Gastrocnemius medialis (tissue), 4 donors: ENCODE data around the gene MINDY3. TPM values are rescaled to one million over a fixed set of nuclear protein-coding genes. Genes with fewer than 3 reads are reported as not detected.

Experiments used
- ATAC-seq, 2 donors: fragments of 150-250 bp; one replicate each; pipeline ENCODE4 v1.9.1; 2016
- DNase-seq, 2 donors: peaks; one replicate each; pipeline ENCODE4 v3.0.0-alpha.2; 2019
- H3K27ac ChIP-seq, 4 donors: fragments of 200-600 bp; sonication (generic); 1 replicate in 1 of 4; 2 replicates in 3 of 4; pipeline ENCODE4 v1.5.1; 2016 to 2018; ENCODE audit warnings: mild to moderate bottlenecking in 2 of 4, moderate library complexity in 1 of 4
- H3K27me3 ChIP-seq, 3 donors: fragments of 200-600 bp; sonication (generic) in 2 of 3; 1 replicate in 1 of 3; 2 replicates in 2 of 3; pipeline versions ENCODE4 v1.5.1 to v1.6.0; 2016 to 2019; ENCODE audit warnings: mild to moderate bottlenecking in 1 of 3, moderate library complexity in 1 of 3
- H3K36me3 ChIP-seq, 2 donors: fragments of 200-600 bp; sonication (generic) in 1 of 2; one replicate each; pipeline ENCODE4 v1.5.1; 2017 to 2018
- H3K4me1 ChIP-seq, 2 donors: fragments of 200-600 bp; sonication (generic) in 1 of 2; one replicate each; pipeline ENCODE4 v1.5.1; 2016 to 2017; ENCODE audit warnings: mild to moderate bottlenecking in 2 of 2
- H3K4me3 ChIP-seq, 4 donors: fragments of 200-600 bp; sonication (generic) in 3 of 4; 1 replicate in 1 of 4; 2 replicates in 3 of 4; pipeline ENCODE4 v1.5.1; 2016 to 2019; ENCODE audit warnings: mild to moderate bottlenecking in 2 of 4
- H3K9me3 ChIP-seq, 3 donors: fragments of 200-600 bp; sonication (generic) in 2 of 3; 1 replicate in 1 of 3; 2 replicates in 2 of 3; pipeline ENCODE4 v1.5.1; 2016 to 2019
- CTCF ChIP-seq, 5 experiments: fragments of 450-650 bp in 3 of 5; fragments of 200-600 bp in 2 of 5; sonication (generic) in 2 of 5; IDR thresholded peaks in 4 of 5; conservative IDR thresholded peaks in 1 of 5; 1 replicate in 4 of 5; 2 replicates in 1 of 5; pipeline ENCODE4 v1.5.1; 2016 to 2019; ENCODE audit warnings: antibody characterized with exemption in 5 of 5, mild to moderate bottlenecking in 3 of 5, moderate library complexity in 3 of 5
- POLR2A ChIP-seq, 2 donors: fragments of 450-650 bp; IDR thresholded peaks; one replicate each; pipeline ENCODE4 v1.6.1; 2017; ENCODE audit warnings: antibody characterized with exemption in 2 of 2, mild to moderate bottlenecking in 2 of 2, moderate library complexity in 2 of 2
- in situ Hi-C, 4 donors: fragments of 200-750 bp; cut with MboI; loops; one replicate each; pipeline versions ENCODE4 v1.15.0 to v1.8.0; 2017; ENCODE audit warnings: low sequenced_read_pairs in 4 of 4
- intact Hi-C: fragments of 100-400 bp; cut with DNase I; formaldehyde crosslinking; loops from one replicate; pipeline ENCODE4 v1.15.1; 2023; ENCODE audit warnings: low total_unique reads
- total RNA-seq, 4 donors: library from RNA; depleted of rRNA; stranded (reverse); fragments of >200 nt; gene quantifications; one replicate each; pipeline versions ENCODE4 v1.1.0 to v1.2.3, GENCODE V29; 2016

The MINDY3 gene
- total RNA-seq, 4 donors from 2014 or later, result 7.6 to 37.5 (median 10.8) TPM

- peaks cover 0 to 5% of the 10 kb centered on the region in 2 donors for H3K36me3 ChIP-seq
- no peak for DNase-seq
- H3K4me3 ChIP-seq, result no peak overlapping the region
- H3K27ac ChIP-seq, result peak overlapping the region in 1 of 4 donors; percentile 80
- H3K9me3 ChIP-seq, result no peaks in the 10 kb centered on the region
- no peak for ATAC-seq
- H3K27me3 ChIP-seq, result no peaks in the 10 kb centered on the region
- no peak for TF ChIP-seq CTCF (IDR thresholded peaks at IDR 0.05 in 4 of 5, conservative IDR thresholded peaks at IDR 0.05 in 1 of 5)
- no peak for TF ChIP-seq POLR2A (IDR thresholded peaks at IDR 0.05)
- in situ Hi-C loops, result loop anchor here in 1 of 4 donors (25.0 kb wide), 1 partner anchor 368 kb away; no protein-coding TSS in a partner anchor
- H3K4me1 ChIP-seq, result peaks cover 20 to 46% of the 10 kb centered on the region in 2 donors
- intact Hi-C loops, result no loop called here
Observed at GRCh38 chr10:15805395-15806058, 54.8 kb downstream of the MINDY3 start.

- Histone ChIP-seq H3K36me3 (peaks cover 0 to 5% of the 10 kb centered on the region in 2 donors), H3K27me3 (no peaks in the 10 kb centered on the region), H3K9me3 (no peaks in the 10 kb centered on the region), H3K27ac (no peak overlapping the region), H3K4me1 (peaks cover 10 to 40% of the 10 kb centered on the region in 2 donors), H3K4me3 (no peak overlapping the region)
- in situ Hi-C loops (loop anchor here in 1 of 4 donors (25.0 kb wide), 1 partner anchor 367 kb away; no protein-coding TSS in a partner anchor), intact Hi-C loops (no loop called here)
- DNase-seq, result no peak
- TF ChIP-seq CTCF (IDR thresholded peaks at IDR 0.05 in 4 of 5, conservative IDR thresholded peaks at IDR 0.05 in 1 of 5), result no peak
- no peak for TF ChIP-seq POLR2A (IDR thresholded peaks at IDR 0.05)
- ATAC-seq, result no peak
Observed at GRCh38 chr10:15804109-15804508, 56.2 kb downstream of the MINDY3 start.

DNA sequence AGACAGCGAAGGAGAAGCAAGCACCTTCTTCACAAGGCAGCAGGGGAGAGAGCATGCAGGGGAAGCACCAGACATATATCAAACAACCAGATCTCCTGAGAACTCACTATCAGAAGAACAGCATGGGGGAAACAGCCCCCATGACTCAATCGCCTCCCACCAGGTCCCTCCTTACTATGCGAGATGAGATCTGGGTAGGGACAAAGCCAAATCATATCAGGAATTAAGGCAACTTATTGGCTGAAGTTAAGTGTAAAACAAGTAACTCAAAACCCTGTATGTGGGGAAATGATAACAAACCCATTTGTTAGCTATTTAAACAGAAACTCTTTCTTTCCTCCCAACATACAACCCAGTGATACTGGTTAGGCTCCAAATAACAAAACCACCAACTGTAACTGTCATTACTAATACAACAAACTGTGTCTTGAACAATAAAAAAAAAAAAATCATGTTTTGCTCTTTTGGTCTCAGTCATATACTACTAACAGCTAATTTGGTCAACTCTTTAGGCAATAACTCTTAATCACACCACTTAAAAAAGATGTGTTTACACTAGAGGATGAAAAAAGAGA, 57.8 kb downstream of the MINDY3 start:
- in situ Hi-C loops (loop anchor here in 1 of 4 donors (25.0 kb wide), 1 partner anchor 365 kb away; no protein-coding TSS in a partner anchor), intact Hi-C loops (no loop called here)
- DNase-seq (no peak), ATAC-seq (no peak)
- no peak overlapping the region for H3K4me3 ChIP-seq
- H3K4me1 ChIP-seq, result peaks cover 8 to 30% of the 10 kb centered on the region in 2 donors
- TF ChIP-seq POLR2A (IDR thresholded peaks at IDR 0.05) (no peak), CTCF (IDR thresholded peaks at IDR 0.05 in 4 of 5, conservative IDR thresholded peaks at IDR 0.05 in 1 of 5) (no peak)
- peaks cover 0 to 5% of the 10 kb centered on the region in 2 donors for H3K36me3 ChIP-seq
- no peaks in the 10 kb centered on the region for H3K9me3 ChIP-seq
- H3K27me3 ChIP-seq, result no peaks in the 10 kb centered on the region
- H3K27ac ChIP-seq, result no peak overlapping the region

DNA sequence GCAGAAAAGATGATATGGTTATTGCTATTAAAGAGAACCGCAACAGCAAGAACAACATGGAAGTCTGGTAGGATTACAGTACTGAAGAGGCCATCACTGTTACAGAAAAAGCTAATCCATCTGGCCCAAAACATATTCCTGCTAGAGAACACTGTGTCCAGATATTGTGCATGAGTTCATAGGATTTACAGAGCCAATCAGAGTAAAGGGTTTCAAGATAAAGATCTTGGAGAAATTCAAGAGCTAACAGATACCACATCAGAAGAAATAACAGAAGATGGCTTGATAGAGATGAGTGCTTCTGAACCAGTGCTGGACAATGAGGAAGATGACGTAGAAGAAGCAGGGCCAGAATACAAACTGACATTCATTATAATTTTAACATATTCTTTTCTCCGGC, 58.7 kb downstream of the MINDY3 start:
- no peak for ATAC-seq
- Histone ChIP-seq H3K27ac (no peak overlapping the region), H3K9me3 (no peaks in the 10 kb centered on the region), H3K27me3 (no peaks in the 10 kb centered on the region), H3K4me1 (peaks cover 8 to 28% of the 10 kb centered on the region in 2 donors), H3K4me3 (no peak overlapping the region), H3K36me3 (peaks cover 0 to 5% of the 10 kb centered on the region in 2 donors)
- no peak for TF ChIP-seq CTCF (IDR thresholded peaks at IDR 0.05 in 4 of 5, conservative IDR thresholded peaks at IDR 0.05 in 1 of 5)
- TF ChIP-seq POLR2A (IDR thresholded peaks at IDR 0.05), result no peak
- intact Hi-C loops (no loop called here), in situ Hi-C loops (loop anchor here in 1 of 4 donors (25.0 kb wide), 1 partner anchor 364 kb away; no protein-coding TSS in a partner anchor)
- no peak for DNase-seq
